Mucosa of descending colon (tissue), 3 donors: ENCODE measurements around the gene CLNK. TPM values are rescaled to one million over a fixed set of nuclear protein-coding genes. Genes with fewer than 3 reads are reported as not detected.

Experiments used
- ATAC-seq: fragments of 200-7000 bp; cut with Tn5 transposase; one replicate; pipeline ENCODE4 v1.9.1; 2020; ENCODE audit warnings: mild to moderate bottlenecking, moderate library complexity
- DNase-seq, 3 donors: peaks; one replicate each; pipeline ENCODE4 v3.0.0-alpha.2; 2020
- H3K36me3 ChIP-seq: fragments of 200-600 bp; one replicate; pipeline ENCODE4 v1.8.0; 2021; ENCODE audit warnings: low read depth, mild to moderate bottlenecking
- H3K4me1 ChIP-seq: fragments of 200-600 bp; one replicate; pipeline ENCODE4 v1.8.0; 2021; ENCODE audit warnings: low read depth, mild to moderate bottlenecking
- H3K4me3 ChIP-seq: fragments of 200-600 bp; one replicate; pipeline ENCODE4 v1.8.0; 2021; ENCODE audit warnings: mild to moderate bottlenecking
- H3K9me3 ChIP-seq: fragments of 200-600 bp; one replicate; pipeline ENCODE4 v1.8.0; 2021; ENCODE audit warnings: mild to moderate bottlenecking
- CTCF ChIP-seq: fragments of 200-600 bp; IDR thresholded peaks from one replicate; pipeline ENCODE4 v1.8.0; 2022; ENCODE audit warnings: antibody characterized with exemption, mild to moderate bottlenecking
- intact Hi-C, 2 donors: fragments of 100-400 bp; cut with DNase I in 1 of 2; cut with micrococcal nuclease in 1 of 2; formaldehyde crosslinking; loops; one replicate each; pipeline versions ENCODE4 v1.11.0 to v1.11.1; 2022; cut with DNase I, micrococcal nuclease
- total RNA-seq, 3 donors: library from RNA; stranded (reverse); fragmentation: NEBNext Ultra II Directional in 2 of 3; extraction: Animal tissue kit (Norgen Biotek cat#: 25700) in 2 of 3; gene quantifications; one replicate each; pipeline versions ENCODE4 v1.2.1 to v1.2.4, GENCODE V29; 2021 to 2023
- donor health status: DM: no; HTN: no; CAD: no; lungs with moderate emphysema.
- donor health status: DM: no; HTN: no; CAD: no.
- donor health status: DM: no; HTN: yes; CAD: no.

Gene CLNK
- total RNA-seq, 3 donors from 2014 or later: 0.27 to 0.60 TPM; not detected in 1

DNA sequence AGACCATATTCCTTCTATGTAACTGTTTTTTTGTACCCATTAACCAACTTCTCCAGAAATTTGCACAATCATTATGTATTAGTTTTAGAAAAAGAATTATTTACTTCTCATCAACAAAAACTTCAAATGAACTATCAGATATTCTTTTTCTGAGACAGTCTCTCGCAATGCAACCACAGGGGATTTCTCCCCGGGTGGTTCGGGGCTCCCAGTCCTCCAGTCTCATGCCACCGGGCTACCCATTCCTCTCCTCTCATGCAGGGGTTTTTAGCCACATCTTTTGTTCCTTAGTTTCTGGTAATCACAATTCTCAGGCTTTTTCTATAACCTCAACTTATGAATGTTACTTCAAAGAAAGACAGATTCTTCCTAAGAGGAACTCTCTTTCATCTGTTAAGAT lies 46.6 kb upstream of the CLNK start:
- no peak for ATAC-seq
- Histone ChIP-seq H3K36me3 (no peaks in the 10 kb centered on the region), H3K9me3 (no peaks in the 10 kb centered on the region), H3K4me3 (no peak overlapping the region), H3K4me1 (no peaks in the 10 kb centered on the region)
- no peak for TF ChIP-seq CTCF
- no peak for DNase-seq
- intact Hi-C loops: no loop called here

DNA sequence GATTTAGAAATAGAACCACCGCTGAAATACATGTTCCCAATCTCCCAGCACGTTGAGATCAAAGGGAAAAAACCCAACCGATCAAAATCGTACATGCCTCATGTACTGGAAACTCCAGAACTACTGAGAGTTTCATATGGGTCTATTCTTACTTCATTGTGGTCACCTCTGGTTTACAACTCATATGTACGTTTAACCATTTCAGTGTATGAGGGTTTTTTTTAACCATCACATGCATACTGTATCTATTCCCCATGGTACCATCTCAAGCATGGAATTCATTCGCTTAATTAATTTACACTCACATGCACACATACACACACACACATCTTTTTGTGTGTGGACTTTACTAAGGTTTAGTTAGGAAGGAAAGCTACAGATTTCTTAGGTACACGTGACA lies 46.0 kb upstream of the CLNK start:
- intact Hi-C loops: no loop called here
- Histone ChIP-seq H3K4me1 (no peaks in the 10 kb centered on the region), H3K36me3 (no peaks in the 10 kb centered on the region), H3K9me3 (no peaks in the 10 kb centered on the region), H3K4me3 (no peak overlapping the region)
- no peak for TF ChIP-seq CTCF
- no peak for ATAC-seq
- no peak for DNase-seq

GRCh38 chr4:10730019-10730418 lies 45.5 kb upstream of the CLNK start:
- no peaks in the 10 kb centered on the region for H3K4me1 ChIP-seq
- H3K36me3 ChIP-seq: no peaks in the 10 kb centered on the region
- intact Hi-C loops: no loop called here
- H3K4me3 ChIP-seq: no peak overlapping the region
- H3K9me3 ChIP-seq: no peaks in the 10 kb centered on the region
- TF ChIP-seq CTCF: no peak
- ATAC-seq: no peak
- no peak for DNase-seq

GRCh38 chr4:10729366-10729765 lies 44.8 kb upstream of the CLNK start:
- TF ChIP-seq CTCF: no peak
- intact Hi-C loops: no loop called here
- no peak overlapping the region for H3K4me3 ChIP-seq
- no peaks in the 10 kb centered on the region for H3K36me3 ChIP-seq
- H3K9me3 ChIP-seq: no peaks in the 10 kb centered on the region
- ATAC-seq (no peak), DNase-seq (no peak)
- no peaks in the 10 kb centered on the region for H3K4me1 ChIP-seq

- Histone ChIP-seq H3K9me3 (no peaks in the 10 kb centered on the region), H3K4me3 (no peak overlapping the region), H3K4me1 (no peaks in the 10 kb centered on the region), H3K36me3 (no peaks in the 10 kb centered on the region)
- ATAC-seq (no peak), DNase-seq (no peak)
- TF ChIP-seq CTCF: no peak
- intact Hi-C loops: no loop called here
Observed at GRCh38 chr4:10728016-10728415, 43.4 kb upstream of the CLNK start.
